Tongue (tissue), 2 donors: ENCODE results near the gene BYSL. TPM values are rescaled to one million over a fixed set of nuclear protein-coding genes. Genes with fewer than 3 reads are reported as not detected.

Source experiments
- DNase-seq: peaks from one replicate; pipeline ENCODE4 v3.0.0-alpha.2; 2015
- total RNA-seq: library from RNA; depleted of rRNA; stranded (reverse); fragments of >200 nt; gene quantifications from one replicate; pipeline ENCODE4 v1.2.3, GENCODE V29; 2014

BYSL gene
- total RNA-seq, 1 donor from 2014 or later: 15.5 TPM

GRCh38 chr6:41914869-41915530 lies 6.3 kb upstream of the BYSL start:
- no peak for DNase-seq

GRCh38 chr6:41917528-41917927 lies 3.8 kb upstream of the BYSL start:
- DNase-seq: no peak

- DNase-seq: no peak
These were observed 356 bp downstream of the BYSL start for GRCh38 chr6:41921712-41921998.

GRCh38 chr6:41922154-41922553 lies 855 bp downstream of the BYSL start:
- no peak for DNase-seq

- no peak for DNase-seq
These were observed 6.0 kb downstream of the BYSL start for GRCh38 chr6:41927253-41927652.

GRCh38 chr6:41929924-41930323 lies 8.6 kb downstream of the BYSL start:
- DNase-seq: no peak

- DNase-seq: no peak
These were observed 10.5 kb downstream of the BYSL start for GRCh38 chr6:41931792-41932191.

- no peak for DNase-seq
These were observed 11.1 kb downstream of the BYSL start for GRCh38 chr6:41932378-41932777.

GRCh38 chr6:41934278-41935192 lies 13.2 kb downstream of the BYSL start:
- no peak for DNase-seq

- DNase-seq: peak; percentile 61
These were observed 13.9 kb downstream of the BYSL start for GRCh38 chr6:41935193-41935574.

GRCh38 chr6:41935685-41936072 lies 14.4 kb downstream of the BYSL start:
- DNase-seq: no peak

GRCh38 chr6:41936073-41936837 lies 15.0 kb downstream of the BYSL start:
- DNase-seq: peak; percentile 86

- DNase-seq: no peak
These were observed 16.2 kb downstream of the BYSL start for GRCh38 chr6:41937472-41937860.

GRCh38 chr6:41937861-41938574 lies 16.7 kb downstream of the BYSL start:
- DNase-seq: peak; percentile 84

- DNase-seq: no peak
These were observed 17.4 kb downstream of the BYSL start for GRCh38 chr6:41938590-41939175.

GRCh38 chr6:41939176-41939847 lies 18.0 kb downstream of the BYSL start:
- DNase-seq: peak; percentile 76

- no peak for DNase-seq
These were observed 18.8 kb downstream of the BYSL start for GRCh38 chr6:41939848-41940758.

- peak; percentile 61 for DNase-seq
These were observed 19.5 kb downstream of the BYSL start for GRCh38 chr6:41940759-41941279.

GRCh38 chr6:41941280-41942066 lies 20.2 kb downstream of the BYSL start, which contains the start of gene CCND3:
Gene CCND3 (minus strand): TSS chr6:41941808. CDS start chr6:41941649, 159 bp downstream.
- peak; percentile 96 for DNase-seq
